Nephron (organoid): Measurements from ENCODE around the gene CLDND2.

Experiments used
- H3K27ac Mint-ChIP-seq, 3 experiments: 2 replicates each; pipeline ENCODE4 v1.8.0; 2020; ENCODE audit warnings: mixed read lengths in 3 of 3, mild to moderate bottlenecking in 2 of 3, moderate library complexity in 1 of 3
- H3K27me3 Mint-ChIP-seq: 2 replicates; pipeline ENCODE4 v1.8.0; 2021; ENCODE audit warnings: low read depth, mild to moderate bottlenecking, moderate library complexity, mixed read lengths
- H3K36me3 Mint-ChIP-seq: 2 replicates; pipeline ENCODE4 v1.8.0; 2020; ENCODE audit warnings: low read depth, mixed read lengths
- H3K4me1 Mint-ChIP-seq: 2 replicates; pipeline ENCODE4 v1.8.0; 2020; ENCODE audit warnings: mixed read lengths
- H3K4me3 Mint-ChIP-seq, 3 experiments: 2 replicates each; pipeline ENCODE4 v1.8.0; 2020; ENCODE audit warnings: mild to moderate bottlenecking in 3 of 3, mixed read lengths in 3 of 3, moderate library complexity in 2 of 3
- H3K9me3 Mint-ChIP-seq: 2 replicates; pipeline ENCODE4 v1.8.0; 2020; ENCODE audit warnings: mixed read lengths
- CTCF ChIP-seq, 3 experiments: fragments of 200-600 bp; sonication (generic); IDR thresholded peaks; one replicate each; pipeline ENCODE4 v1.5.0; 2021; ENCODE audit warnings: antibody characterized with exemption in 3 of 3; ENCODE audit not compliant: unreplicated experiment in 3 of 3

CLDND2 gene

DNA sequence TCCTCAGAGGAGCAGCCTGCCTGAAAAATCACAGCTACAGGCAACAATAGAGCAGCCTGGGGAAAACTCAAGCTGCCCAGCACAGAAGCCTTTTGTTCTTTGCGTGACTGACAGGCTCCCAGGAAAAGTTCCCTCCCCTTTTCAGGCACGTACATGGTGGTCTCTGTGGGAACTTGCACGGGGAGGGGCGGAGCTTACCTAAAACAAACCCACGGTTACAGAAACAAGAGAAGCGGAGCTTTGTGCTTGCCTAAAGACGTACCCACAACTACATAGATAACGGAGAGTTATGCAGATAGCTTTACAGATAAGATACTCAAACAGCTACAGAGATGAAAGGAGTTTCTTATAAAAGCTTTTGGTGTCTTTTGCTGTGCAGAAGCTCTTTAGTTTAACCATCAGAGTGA is 14.1 kb downstream of the CLDND2 start:
- no peaks in the 10 kb centered on the region for H3K9me3 Mint-ChIP-seq
- H3K4me1 Mint-ChIP-seq: peaks cover 22% of the 10 kb centered on the region
- peaks cover 16% of the 10 kb centered on the region for H3K36me3 Mint-ChIP-seq
- no peaks in the 10 kb centered on the region for H3K27me3 Mint-ChIP-seq
- no peak for TF ChIP-seq CTCF (IDR thresholded peaks at IDR 0.05; ENCODE audit: unreplicated experiment in 3 of 3)
- peak overlapping the region; percentile 7 to 58 (median 50) for H3K4me3 Mint-ChIP-seq
- peak overlapping the region; percentile 87 to 94 (median 88) for H3K27ac Mint-ChIP-seq

DNA sequence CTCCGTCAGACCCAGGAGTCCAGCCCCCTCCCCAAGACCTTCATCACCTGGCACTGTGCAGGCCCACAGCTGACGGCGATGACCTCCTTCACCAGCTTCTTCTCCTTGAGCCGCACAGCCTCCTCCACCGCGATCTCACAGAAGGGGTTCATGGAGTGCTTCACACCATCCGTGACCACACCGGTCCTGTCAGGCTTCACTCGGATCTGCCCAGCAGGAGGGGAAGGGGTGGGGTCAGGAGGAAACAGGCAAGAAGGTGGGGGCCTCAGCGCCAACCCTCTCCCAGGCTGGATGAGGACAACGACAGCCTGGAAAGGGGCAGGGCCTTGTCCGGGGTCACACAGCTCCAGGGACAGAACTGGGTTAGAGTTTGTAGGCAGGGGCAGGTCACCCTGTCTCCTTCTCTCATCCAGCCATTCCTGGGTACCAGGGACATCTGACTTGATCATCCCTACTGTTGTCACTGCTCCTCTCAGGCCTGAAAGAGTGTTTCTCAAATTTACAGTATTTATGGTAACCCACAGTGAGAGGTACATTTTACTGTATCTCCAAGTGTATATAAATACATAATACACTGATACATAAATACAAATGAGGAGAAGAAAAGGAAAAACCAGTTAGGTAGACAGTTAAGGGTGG is 14.6 kb downstream of the CLDND2 start:
- H3K4me3 Mint-ChIP-seq: peak overlapping the region; percentile 50 to 58 (median 54)
- H3K36me3 Mint-ChIP-seq: peaks cover 16% of the 10 kb centered on the region
- no peak for TF ChIP-seq CTCF (IDR thresholded peaks at IDR 0.05; ENCODE audit: unreplicated experiment in 3 of 3)
- no peaks in the 10 kb centered on the region for H3K27me3 Mint-ChIP-seq
- peaks cover 18% of the 10 kb centered on the region for H3K4me1 Mint-ChIP-seq
- H3K27ac Mint-ChIP-seq: peak overlapping the region; percentile 87 to 94 (median 88)
- H3K9me3 Mint-ChIP-seq: no peaks in the 10 kb centered on the region

DNA sequence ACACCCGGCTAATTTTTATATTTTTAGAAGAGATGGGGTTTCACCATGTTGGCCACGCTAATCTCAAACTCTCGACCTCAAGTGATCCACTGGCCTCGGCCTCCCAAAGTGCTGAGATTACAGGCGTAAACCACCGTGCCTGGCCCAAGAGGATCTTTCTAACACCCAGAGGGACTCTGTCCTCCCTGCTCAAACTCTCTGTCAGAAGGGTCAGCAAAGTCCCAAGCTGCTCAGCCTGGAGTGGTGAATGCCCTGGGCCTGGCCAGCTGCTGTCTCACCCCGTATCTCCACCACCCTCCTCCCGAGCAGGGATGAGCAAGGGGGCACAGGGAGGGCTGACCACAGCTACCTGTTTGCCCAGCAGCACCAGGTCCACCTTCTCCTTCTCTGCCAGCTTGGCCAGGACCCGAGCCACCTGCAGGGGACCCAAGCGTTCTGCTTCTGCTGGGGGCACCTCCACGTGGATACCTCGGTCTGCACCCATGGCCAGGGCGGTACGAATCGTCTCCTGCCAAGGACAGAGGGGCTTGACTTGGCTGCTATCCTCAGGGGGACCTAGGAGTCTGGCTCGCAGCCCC is 15.9 kb downstream of the CLDND2 start:
- peaks cover 16% of the 10 kb centered on the region for H3K36me3 Mint-ChIP-seq
- TF ChIP-seq CTCF (IDR thresholded peaks at IDR 0.05; ENCODE audit: unreplicated experiment in 3 of 3): no peak
- peaks cover 15% of the 10 kb centered on the region for H3K4me1 Mint-ChIP-seq
- H3K9me3 Mint-ChIP-seq: no peaks in the 10 kb centered on the region
- H3K27me3 Mint-ChIP-seq: no peaks in the 10 kb centered on the region
- H3K27ac Mint-ChIP-seq: no peak overlapping the region
- no peak overlapping the region for H3K4me3 Mint-ChIP-seq

GRCh38 chr19:51351266-51351990 is 17.4 kb downstream of the CLDND2 start:
- Mint-ChIP-seq H3K4me1 (peaks cover 15% of the 10 kb centered on the region), H3K27ac (no peak overlapping the region), H3K9me3 (no peaks in the 10 kb centered on the region), H3K27me3 (no peaks in the 10 kb centered on the region), H3K36me3 (peaks cover 24% of the 10 kb centered on the region), H3K4me3 (no peak overlapping the region)
- no peak for TF ChIP-seq CTCF (IDR thresholded peaks at IDR 0.05; ENCODE audit: unreplicated experiment in 3 of 3)

GRCh38 chr19:51347209-51347928 is 21.4 kb downstream of the CLDND2 start:
- Mint-ChIP-seq H3K36me3 (peaks cover 31% of the 10 kb centered on the region), H3K4me3 (no peak overlapping the region)

More at GRCh38 chr19:51347209-51347928, 21.4 kb downstream of the CLDND2 start:
- TF ChIP-seq CTCF (IDR thresholded peaks at IDR 0.05; ENCODE audit: unreplicated experiment in 3 of 3): no peak
- H3K4me1 Mint-ChIP-seq: peaks cover 5% of the 10 kb centered on the region
- peaks cover 7% of the 10 kb centered on the region for H3K27me3 Mint-ChIP-seq
- H3K9me3 Mint-ChIP-seq: no peaks in the 10 kb centered on the region
- peak overlapping the region in 1 of 3 experiments; percentile 4 for H3K27ac Mint-ChIP-seq
